Esophagus (tissue), 2 donors: Measurements from ENCODE around the gene SLC9A2. TPM values are rescaled to one million over a fixed set of nuclear protein-coding genes. Genes with fewer than 3 reads are reported as not detected.
A peak's percentile ranks its signal among the peaks of the same experiment; 100 is the strongest.

ENCODE experiments used
- H3K27ac ChIP-seq, 2 donors: one replicate each; pipeline ENCODE4 v1.5.1; 2013; ENCODE audit warnings: low read depth in 2 of 2, mild to moderate bottlenecking in 2 of 2, inconsistent platforms in 1 of 2, low read length in 1 of 2, moderate library complexity in 1 of 2
- H3K27me3 ChIP-seq, 2 donors: one replicate each; pipeline ENCODE4 v1.6.1; 2013; ENCODE audit warnings: low read length in 2 of 2, control low read depth in 1 of 2, mild to moderate bottlenecking in 1 of 2; ENCODE audit not compliant: insufficient read depth in 2 of 2, control insufficient read depth in 1 of 2
- H3K36me3 ChIP-seq, 2 donors: one replicate each; pipeline ENCODE4 v1.6.1; 2013; ENCODE audit warnings: low read length in 1 of 2; ENCODE audit not compliant: control insufficient read depth in 2 of 2, insufficient read depth in 2 of 2
- H3K4me1 ChIP-seq, 2 donors: one replicate each; pipeline ENCODE4 v1.6.1; 2013; ENCODE audit warnings: low read length in 1 of 2; ENCODE audit not compliant: control insufficient read depth in 2 of 2, insufficient read depth in 2 of 2
- H3K4me3 ChIP-seq, 2 donors: one replicate each; pipeline ENCODE4 v1.5.1; 2013; ENCODE audit warnings: low read length in 2 of 2, mild to moderate bottlenecking in 2 of 2, low read depth in 1 of 2, moderate library complexity in 1 of 2
- H3K9me3 ChIP-seq, 2 donors: one replicate each; pipeline ENCODE4 v1.6.1; 2013; ENCODE audit warnings: mild to moderate bottlenecking in 2 of 2, low read depth in 1 of 2, low read length in 1 of 2, moderate library complexity in 1 of 2; ENCODE audit not compliant: control insufficient read depth in 2 of 2, insufficient read depth in 1 of 2
- WGBS, 2 donors: extraction: QIAGEN DNeasy Blood & Tissue Kit; methylation state at CpG; one replicate each; pipeline ENCODE4 v1.1.7; 2013; 5-methylcytosine and 5-hydroxymethylcytosine counted together
- polyA plus RNA-seq, 2 donors: library from polyadenylated mRNA; stranded (reverse); fragments of 200-250 nt; gene quantifications; one replicate each; pipeline ENCODE4 v1.2.3, GENCODE V29; 2013
- donor health status: healthy with polysubstance abuse.
- donor health status: Bipolar disorder and iron deficiency.

SLC9A2 gene
- polyA plus RNA-seq, 2 donors: 0.06 to 0.12 TPM

DNA sequence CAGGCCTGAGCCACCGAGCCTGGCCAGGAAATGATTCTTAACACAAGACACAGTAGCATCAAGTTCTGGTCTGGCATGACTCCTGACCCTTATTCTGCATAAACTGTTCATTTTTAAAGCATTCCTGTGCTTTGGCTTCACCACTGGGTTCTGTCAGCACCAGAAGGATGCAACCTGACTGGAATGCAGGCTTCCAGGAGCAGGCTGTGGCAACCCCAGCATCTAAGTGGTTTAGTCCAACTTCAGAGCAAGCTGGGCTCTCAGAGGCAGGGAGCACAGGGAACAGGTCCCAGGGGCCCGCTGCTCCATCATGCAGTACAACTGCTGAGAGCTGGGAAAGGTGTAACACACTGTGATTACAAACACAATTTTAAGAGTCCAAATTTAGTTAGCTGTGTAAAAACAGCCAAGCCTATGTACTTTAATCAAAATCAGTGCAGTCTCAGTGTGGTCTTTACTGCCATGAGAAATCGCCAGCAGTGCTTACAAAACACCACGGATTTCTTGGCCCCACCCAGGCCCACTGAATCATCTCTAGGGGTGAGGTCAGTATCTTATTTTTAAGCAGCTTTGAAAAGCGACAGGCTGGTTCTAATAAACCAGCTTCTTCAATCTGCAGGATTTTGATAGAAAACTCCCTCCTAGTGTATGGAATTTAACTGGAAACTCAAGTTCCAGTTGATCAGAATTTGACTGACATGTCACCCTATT, 98.1 kb downstream of the SLC9A2 start:
- Histone ChIP-seq H3K4me3 (no peak overlapping the region), H3K27me3 (no peaks in the 10 kb centered on the region), H3K9me3 (no peaks in the 10 kb centered on the region), H3K4me1 (no peaks in the 10 kb centered on the region), H3K27ac (no peak overlapping the region), H3K36me3 (peaks cover 12 to 19% of the 10 kb centered on the region in 2 donors)
- 74 to 78% methylated on average over 5 of the region's 5 CpGs for WGBS, 2 donors

- 95 to 98% methylated on average over 26 of the region's 26 CpGs for WGBS, 2 donors
- peaks cover 12 to 20% of the 10 kb centered on the region in 2 donors for H3K36me3 ChIP-seq
- no peak overlapping the region for H3K4me3 ChIP-seq
- H3K4me1 ChIP-seq: no peaks in the 10 kb centered on the region
- H3K27ac ChIP-seq: no peak overlapping the region
- H3K27me3 ChIP-seq: no peaks in the 10 kb centered on the region
- no peaks in the 10 kb centered on the region for H3K9me3 ChIP-seq
Observed at GRCh38 chr2:102718387-102719316, 99.3 kb downstream of the SLC9A2 start.

- WGBS, 2 donors: 75 to 79% methylated on average over 7 of the region's 7 CpGs
- Histone ChIP-seq H3K4me3 (no peak overlapping the region), H3K27me3 (no peaks in the 10 kb centered on the region), H3K4me1 (no peaks in the 10 kb centered on the region), H3K27ac (no peak overlapping the region), H3K36me3 (peaks cover 7 to 19% of the 10 kb centered on the region in 2 donors), H3K9me3 (no peaks in the 10 kb centered on the region)
Observed at GRCh38 chr2:102724016-102724490, 104.7 kb downstream of the SLC9A2 start.

DNA sequence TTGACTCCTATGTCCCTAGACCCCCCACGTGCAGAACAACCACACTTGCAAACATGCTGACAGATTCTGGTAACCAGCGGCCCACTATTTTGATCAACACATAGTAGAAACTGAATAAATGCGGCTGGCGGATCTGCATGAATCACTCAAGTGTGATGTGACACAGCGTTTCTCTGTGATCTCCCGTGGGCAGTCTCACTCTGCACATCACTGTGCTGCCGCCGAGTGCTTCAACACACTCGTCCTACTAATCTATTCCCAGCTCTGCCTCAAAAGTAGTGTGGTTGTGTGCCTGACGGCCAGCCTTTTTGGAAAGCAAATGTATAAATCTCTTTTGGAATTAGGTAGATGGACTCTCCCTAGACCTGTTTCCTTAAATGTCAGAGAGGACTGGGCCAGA, 105.2 kb downstream of the SLC9A2 start:
- H3K27me3 ChIP-seq: no peaks in the 10 kb centered on the region
- H3K4me3 ChIP-seq: no peak overlapping the region
- H3K4me1 ChIP-seq: no peaks in the 10 kb centered on the region
- no peak overlapping the region for H3K27ac ChIP-seq
- 90% methylated on average over 10 of the region's 10 CpGs for WGBS, 2 donors
- H3K36me3 ChIP-seq: peaks cover 7 to 19% of the 10 kb centered on the region in 2 donors
- H3K9me3 ChIP-seq: no peaks in the 10 kb centered on the region

DNA sequence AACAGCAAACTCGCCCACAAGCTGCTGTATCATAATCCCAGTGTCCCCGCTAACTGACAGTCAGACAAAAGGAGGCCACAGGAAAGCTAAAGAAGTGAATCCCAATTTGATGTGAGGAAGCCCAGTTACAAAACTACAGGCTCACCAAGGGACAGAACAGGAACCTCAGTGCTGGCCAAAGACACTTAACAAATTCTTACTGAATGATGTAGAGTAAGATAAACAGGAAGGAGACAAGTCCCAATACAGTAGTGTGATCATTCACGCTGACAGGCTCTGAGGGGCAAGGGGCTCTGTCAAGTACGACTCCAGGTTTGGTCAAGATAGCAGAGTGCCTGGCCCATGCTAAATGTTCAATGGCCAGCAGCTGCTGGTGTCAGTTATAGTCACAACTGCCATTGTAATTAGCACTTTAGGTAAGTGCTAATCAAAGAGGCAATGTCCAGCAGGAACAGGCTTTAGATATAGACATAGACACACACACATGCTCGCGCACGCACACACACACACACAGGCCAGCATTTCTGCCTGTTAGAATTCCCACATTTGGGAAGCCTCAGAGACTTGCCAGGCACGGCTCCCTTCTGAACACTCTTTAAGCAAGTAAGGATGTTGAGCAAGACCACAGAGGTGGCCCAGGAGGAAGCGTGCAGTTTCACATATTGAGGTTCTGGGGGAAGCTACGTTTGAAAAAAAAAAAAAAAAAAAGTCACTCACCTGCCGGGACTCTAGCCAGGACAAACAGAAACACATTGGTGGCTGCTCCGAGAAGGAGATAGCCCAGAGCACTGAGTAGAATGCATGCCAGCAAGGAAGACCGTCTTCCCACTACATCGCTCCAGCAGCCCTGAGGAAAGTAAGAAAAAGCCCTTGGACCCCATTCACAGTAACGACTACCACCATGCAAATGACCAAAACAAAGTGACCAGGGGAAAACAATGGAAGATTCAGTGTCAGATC, 107.1 kb downstream of the SLC9A2 start:
- H3K27me3 ChIP-seq: no peaks in the 10 kb centered on the region
- WGBS, 2 donors: 63 to 70% methylated on average over 15 of the region's 15 CpGs
- H3K9me3 ChIP-seq: no peaks in the 10 kb centered on the region
- H3K4me1 ChIP-seq: no peaks in the 10 kb centered on the region
- H3K36me3 ChIP-seq: peaks cover 7 to 15% of the 10 kb centered on the region in 2 donors
- no peak overlapping the region for H3K4me3 ChIP-seq
- no peak overlapping the region for H3K27ac ChIP-seq

GRCh38 chr2:102735416-102736109, 116.2 kb downstream of the SLC9A2 start:
- Histone ChIP-seq H3K4me3 (peak overlapping the region; percentile 87 to 88), H3K27me3 (no peaks in the 10 kb centered on the region), H3K4me1 (peaks cover 0 to 7% of the 10 kb centered on the region in 2 donors), H3K36me3 (peaks cover 0 to 6% of the 10 kb centered on the region in 2 donors), H3K27ac (no peak overlapping the region), H3K9me3 (no peaks in the 10 kb centered on the region)
- WGBS, 2 donors: 45 to 55% methylated on average over 15 of the region's 15 CpGs

DNA sequence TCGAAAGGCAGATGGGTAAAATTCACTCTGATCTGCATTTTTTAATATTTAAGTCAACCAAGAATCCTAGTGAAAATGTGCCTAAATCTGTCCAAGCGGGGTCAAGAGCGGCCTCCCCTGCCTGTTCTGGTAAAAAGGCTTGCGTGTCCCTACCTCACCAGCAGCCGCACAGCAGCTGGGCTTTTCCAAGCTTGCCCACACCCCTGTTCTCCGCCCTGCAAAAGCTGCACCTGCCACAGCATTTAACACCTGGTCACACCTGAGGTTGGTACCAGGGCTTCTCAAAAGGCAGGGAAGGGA, 116.7 kb downstream of the SLC9A2 start:
- H3K36me3 ChIP-seq: peaks cover 0 to 6% of the 10 kb centered on the region in 2 donors
- 15 to 22% methylated on average over 6 of the region's 6 CpGs for WGBS, 2 donors
- H3K4me1 ChIP-seq: peaks cover 0 to 7% of the 10 kb centered on the region in 2 donors
- no peaks in the 10 kb centered on the region for H3K9me3 ChIP-seq
- peak overlapping the region in 1 of 2 donors; percentile 85 for H3K27ac ChIP-seq
- H3K27me3 ChIP-seq: no peaks in the 10 kb centered on the region
- peak overlapping the region; percentile 87 to 88 for H3K4me3 ChIP-seq

DNA sequence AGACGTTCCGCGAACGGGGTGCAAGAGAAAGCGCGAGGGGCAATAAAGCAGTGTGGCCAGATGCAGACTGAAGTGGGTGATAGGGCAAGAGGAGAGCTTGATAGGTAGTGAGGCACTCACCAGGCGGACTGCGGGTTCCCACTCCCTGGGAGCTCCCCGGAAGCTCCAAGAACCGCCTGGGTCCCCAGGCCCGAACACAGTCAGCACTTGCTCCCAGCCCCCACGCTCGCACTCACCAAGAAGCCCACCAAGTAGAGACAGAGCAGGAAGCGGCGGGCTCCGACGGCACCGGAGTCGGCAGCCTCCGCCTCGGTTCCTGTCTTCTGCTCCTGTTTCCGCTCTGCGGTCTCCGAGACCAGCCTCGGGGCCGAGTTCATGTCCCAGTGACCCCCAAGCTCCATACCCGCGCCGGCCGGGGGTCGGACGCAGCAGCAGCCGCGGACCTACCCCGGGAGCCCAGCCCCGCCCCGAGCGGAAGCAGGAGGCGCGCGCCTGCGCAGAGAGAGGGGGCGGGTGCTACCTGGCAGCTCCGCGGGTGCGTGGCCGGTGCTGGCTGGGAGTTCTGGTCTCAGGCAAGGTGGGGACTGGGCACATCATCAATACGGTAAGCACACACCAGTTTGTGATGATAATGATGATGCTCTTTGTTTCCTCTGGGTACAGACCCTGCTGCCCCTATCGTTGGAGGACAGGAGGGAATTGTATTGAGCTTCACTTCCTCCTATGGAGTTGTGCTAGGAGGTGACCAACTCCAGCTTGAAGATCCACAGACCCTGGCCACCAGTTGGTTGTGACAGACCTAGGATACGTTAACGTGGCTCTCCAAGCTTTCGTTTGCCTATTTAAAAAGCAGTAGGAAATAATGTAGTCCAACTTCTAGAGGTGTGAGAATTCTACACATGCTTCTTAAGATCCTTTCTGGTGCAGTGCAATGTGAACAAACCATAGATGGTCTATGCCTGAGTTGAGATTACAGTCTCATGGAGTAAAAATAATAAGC, 117.4 kb downstream of the SLC9A2 start:
- Histone ChIP-seq H3K4me1 (peaks cover 0 to 7% of the 10 kb centered on the region in 2 donors), H3K27me3 (no peaks in the 10 kb centered on the region), H3K36me3 (peaks cover 0 to 2% of the 10 kb centered on the region in 2 donors), H3K27ac (peak overlapping the region; percentile 60 to 85), H3K9me3 (no peaks in the 10 kb centered on the region), H3K4me3 (peak overlapping the region; percentile 87 to 88)
- WGBS, 2 donors: 0 to 1% methylated on average over 48 to 52 of the region's 52 CpGs
